NCI-H2171 (cell line): Measurements from ENCODE around the gene REG3A.

ENCODE experiments used
- DNase-seq: peaks from one replicate; lab custom pipeline; 2025; lab: John Stamatoyannopoulos, UW

The REG3A gene

DNA sequence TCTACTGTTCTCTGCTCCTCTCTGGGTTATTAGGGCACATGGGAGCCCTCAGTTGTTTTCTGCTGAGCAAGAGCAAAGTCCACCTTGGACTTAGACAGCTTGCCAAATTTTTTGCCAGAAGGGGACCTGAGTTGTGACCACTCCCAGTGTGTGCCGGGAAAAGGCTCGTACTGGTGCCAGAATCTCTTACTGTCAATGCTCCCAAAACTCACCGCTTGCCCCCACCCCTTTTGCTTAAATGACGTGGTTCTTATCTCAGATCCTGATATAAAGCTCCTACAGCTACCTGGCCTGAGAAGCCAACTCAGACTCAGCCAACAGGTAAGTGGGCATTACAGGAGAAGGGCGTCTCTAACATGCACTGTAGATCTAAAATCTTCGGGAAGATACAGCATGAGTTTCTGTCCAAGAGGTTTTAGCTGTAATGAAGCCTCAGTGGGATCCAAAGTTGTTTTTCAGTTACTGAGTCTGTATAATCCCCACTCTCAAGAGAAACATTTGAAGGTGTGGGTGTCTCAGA, 39.3 kb downstream of the REG3A start, which contains the start of gene REG1A:
REG1A (plus strand) TSS at position 295 of the 520 bp plus-strand sequence. CDS start 374 bp downstream, outside the sequence.
- no peak for DNase-seq

DNA sequence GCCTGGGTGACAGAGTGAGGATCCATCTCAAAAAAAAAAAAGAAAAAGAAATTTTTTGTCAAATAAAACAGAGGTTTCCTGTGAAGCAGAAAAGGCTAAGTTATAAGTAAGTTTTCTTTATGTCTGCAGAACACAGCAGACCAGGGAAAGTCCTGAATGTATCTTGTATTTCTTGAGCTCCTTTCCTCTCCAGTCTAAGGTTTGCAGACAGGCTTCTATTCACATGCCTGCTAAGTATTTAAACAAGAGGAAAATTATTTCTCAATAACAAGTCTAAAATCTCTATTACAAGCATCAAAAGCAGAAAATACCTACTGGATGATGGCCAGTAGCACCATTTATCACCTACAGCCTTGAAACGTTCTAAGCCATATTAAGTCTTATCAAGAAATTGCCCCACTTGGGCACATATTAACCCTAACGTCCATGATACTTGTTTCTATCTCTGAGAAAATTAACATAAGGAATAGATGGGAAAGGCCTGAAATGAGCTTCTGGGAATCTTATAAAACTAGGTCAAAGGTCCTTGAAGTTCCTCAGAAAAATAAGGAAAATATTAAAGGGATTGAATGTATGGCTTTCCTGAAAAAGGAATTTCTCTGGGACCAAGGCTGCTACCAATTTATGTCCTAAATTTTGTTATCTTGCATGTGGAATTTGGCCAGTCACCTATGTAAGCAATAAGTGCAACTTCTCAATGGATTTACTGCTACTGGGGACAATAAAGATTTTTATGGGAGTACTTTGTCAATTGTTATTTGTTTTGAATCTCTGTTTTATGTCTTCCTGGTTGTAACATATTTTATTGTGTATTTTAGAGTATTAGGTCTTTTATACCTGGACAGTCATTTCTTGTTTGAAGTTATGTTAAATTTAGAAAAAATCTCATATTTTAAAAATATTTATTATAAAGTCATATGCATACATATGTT, 42.3 kb downstream of the REG3A start:
- DNase-seq = no peak

DNA sequence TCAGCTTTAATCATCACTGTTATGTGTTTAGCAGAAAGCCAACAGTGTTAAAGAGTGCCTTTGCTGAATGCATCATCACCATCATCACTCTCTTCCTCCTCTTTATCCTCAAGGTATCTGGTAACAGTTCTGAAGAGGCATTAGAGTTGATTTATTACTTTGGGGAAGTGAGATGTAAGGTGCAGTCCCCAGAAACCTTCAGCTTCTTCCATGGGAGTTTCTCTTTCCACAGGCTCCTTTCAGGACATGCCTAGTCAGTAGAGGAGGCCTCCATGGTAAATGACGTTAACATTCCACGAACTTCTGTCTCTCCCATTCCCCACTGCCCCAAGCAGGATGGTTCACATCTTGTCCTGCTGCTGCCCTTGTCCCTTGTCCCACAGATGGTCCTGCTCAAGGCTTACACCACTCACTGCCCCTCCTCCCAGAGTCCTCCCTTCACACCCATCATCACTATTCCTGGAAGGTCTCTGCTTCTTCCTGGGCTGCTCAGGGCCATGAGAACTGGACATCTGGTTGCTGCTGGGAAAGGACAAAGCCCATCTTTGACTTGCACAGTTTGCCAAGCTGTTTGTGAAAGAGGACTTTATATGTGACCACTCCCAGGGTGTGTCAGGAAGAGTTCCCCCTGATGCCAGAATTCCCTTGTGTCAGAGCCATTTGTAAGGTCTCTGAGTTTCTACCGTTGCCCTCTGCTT, 44.6 kb downstream of the REG3A start:
- no peak for DNase-seq

GRCh38 chr2:79112269-79112668, 47.3 kb downstream of the REG3A start:
- DNase-seq = no peak
